SK-N-SH (cell line): ENCODE measurements around the gene PLEKHH1. TPM values are rescaled to one million over a fixed set of nuclear protein-coding genes. Genes with fewer than 3 reads are reported as not detected.

Source experiments
- CTCF ChIA-PET: fragments of 300-600, 350-600 bp; formaldehyde crosslinking; extraction: SDS; loops from one replicate; lab custom pipeline; 2021; lab: Yijun Ruan, JAX
- POLR2A ChIA-PET: fragments of 350-600 bp; sonication (Branson Sonifier 250); formaldehyde crosslinking; extraction: SDS; loops from one replicate; lab custom pipeline; 2020; ENCODE audit warnings: antibody characterized with exemption, inconsistent platforms; lab: Yijun Ruan, JAX
- DNase-seq: peaks from one replicate; pipeline ENCODE4 v3.0.0; 2012
- H2AFZ ChIP-seq: fragments of 200-600 bp; sonication (generic); 2 replicates; pipeline ENCODE4 v1.8.1; 2016; ENCODE audit warnings: antibody characterized with exemption, mild to moderate bottlenecking, low read depth
- H3F3A ChIP-seq: fragments of 200-600 bp; sonication (generic); replicated peaks from 2 replicates; pipeline ENCODE3; 2016; ENCODE audit warnings: antibody characterized with exemption, mild to moderate bottlenecking; ENCODE audit not compliant: insufficient read depth
- H3K27ac ChIP-seq, 2 experiments: fragments of 200-500 bp in 1 of 2; fragments of 200-600 bp in 1 of 2; sonication (Bioruptor generic) in 1 of 2; sonication (generic), shearing (Covaris generic) in 1 of 2; 2 replicates each; pipeline versions ENCODE4 v1.5.1 to v1.6.1; 2014 to 2016; ENCODE audit warnings: low read depth in 2 of 2, inconsistent platforms in 1 of 2, low read length in 1 of 2, mild to moderate bottlenecking in 1 of 2, mixed read lengths in 1 of 2
- H3K27me3 ChIP-seq: fragments of 200-600 bp; sonication (generic), shearing (Covaris generic); 2 replicates; pipeline ENCODE4 v1.6.1; 2016; ENCODE audit warnings: mixed run types; ENCODE audit not compliant: insufficient read depth
- H3K36me3 ChIP-seq, 2 experiments: fragments of 200-500 bp in 1 of 2; fragments of 200-600 bp in 1 of 2; sonication (Bioruptor generic) in 1 of 2; sonication (generic) in 1 of 2; replicated peaks in 1 of 2; 2 replicates each; pipeline versions ENCODE3 to v1.5.1; 2014 to 2016; ENCODE audit warnings: low read length in 1 of 2, mild to moderate bottlenecking in 1 of 2; ENCODE audit not compliant: insufficient read depth in 2 of 2, control insufficient read depth in 1 of 2
- H3K4me1 ChIP-seq, 2 experiments: fragments of 200-500 bp in 1 of 2; fragments of 200-600 bp in 1 of 2; sonication (Bioruptor generic) in 1 of 2; sonication (generic), shearing (Covaris generic) in 1 of 2; 2 replicates each; pipeline versions ENCODE4 v1.5.1 to v1.6.1; 2014 to 2016; ENCODE audit warnings: low read depth in 1 of 2, low read length in 1 of 2, mixed run types in 1 of 2; ENCODE audit not compliant: insufficient read depth in 2 of 2, control insufficient read depth in 1 of 2
- H3K4me2 ChIP-seq: fragments of 200-600 bp; sonication (generic), shearing (Covaris generic); 2 replicates; pipeline ENCODE4 v1.6.1; 2017; ENCODE audit warnings: mixed run types
- H3K4me3 ChIP-seq, 2 experiments: fragments of 200-500 bp in 1 of 2; fragments of 200-600 bp in 1 of 2; sonication (Bioruptor generic) in 1 of 2; sonication (generic), shearing (Covaris generic) in 1 of 2; 2 replicates each; pipeline versions ENCODE4 v1.5.1 to v1.8.1; 2014 to 2016; ENCODE audit warnings: low read depth in 2 of 2, inconsistent platforms in 1 of 2, low read length in 1 of 2, mild to moderate bottlenecking in 1 of 2, mixed read lengths in 1 of 2, moderate library complexity in 1 of 2
- H3K79me2 ChIP-seq: fragments of 200-600 bp; sonication (generic); 2 replicates; pipeline ENCODE4 v1.8.1; 2017; ENCODE audit warnings: mild to moderate bottlenecking; ENCODE audit not compliant: insufficient read depth
- H3K9ac ChIP-seq: fragments of 200-600 bp; sonication (generic); 2 replicates; pipeline ENCODE4 v1.6.1; 2017; ENCODE audit warnings: mixed run types
- H3K9me2 ChIP-seq: fragments of 200-600 bp; sonication (generic); 2 replicates; pipeline ENCODE4 v1.6.1; 2017; ENCODE audit warnings: mixed run types
- H3K9me3 ChIP-seq: fragments of 200-600 bp; sonication (generic); 2 replicates; pipeline ENCODE4 v1.6.1; 2017; ENCODE audit warnings: mixed run types, mild to moderate bottlenecking, moderate library complexity
- H4K20me1 ChIP-seq: fragments of 200-600 bp; sonication (generic); 2 replicates; pipeline ENCODE4 v1.6.1; 2017; ENCODE audit warnings: mild to moderate bottlenecking, mixed run types; ENCODE audit not compliant: insufficient read depth
- CHD2 ChIP-seq: fragments of 150-350 bp; IDR thresholded peaks from 2 replicates; pipeline ENCODE4 v1.6.1; 2018; ENCODE audit warnings: low read length; ENCODE audit not compliant: partially characterized antibody
- ELF1 ChIP-seq: IDR thresholded peaks from 2 replicates; pipeline ENCODE4 v1.4.0; 2012
- EZH2phosphoT487 ChIP-seq: fragments of 200-600 bp; sonication (generic); IDR thresholded peaks from 2 replicates; pipeline ENCODE4 v1.6.1; 2017; ENCODE audit warnings: low read depth, mixed run types, mild to moderate bottlenecking, antibody characterized with exemption, moderate library complexity, borderline replicate concordance
- FOXJ3 ChIP-seq: sonication (generic); formaldehyde crosslinking; IDR thresholded peaks from 2 replicates; pipeline ENCODE4 v1.5.1; 2020; ENCODE audit warnings: mild to moderate bottlenecking, missing genetic modification reagents
- GATA2 ChIP-seq: sonication (generic); formaldehyde crosslinking; IDR thresholded peaks from 2 replicates; pipeline ENCODE4 v1.5.0; 2020; ENCODE audit warnings: mild to moderate bottlenecking, missing genetic modification reagents
- JUND ChIP-seq: IDR thresholded peaks from 2 replicates; pipeline ENCODE4 v1.4.0; 2012
- NRF1 ChIP-seq: IDR thresholded peaks from 2 replicates; pipeline ENCODE4 v1.6.1; 2012; ENCODE audit warnings: low read depth, mild to moderate bottlenecking, low read length
- RAD21 ChIP-seq: IDR thresholded peaks from 2 replicates; pipeline ENCODE4 v1.6.1; 2012; ENCODE audit warnings: mild to moderate bottlenecking, low read length
- RXRA ChIP-seq: IDR thresholded peaks from 2 replicates; pipeline ENCODE4 v1.4.0; 2012; ENCODE audit warnings: low read depth, mild to moderate bottlenecking, borderline replicate concordance
- SMC3 ChIP-seq: IDR thresholded peaks from 2 replicates; pipeline ENCODE4 v1.6.1; 2012; ENCODE audit warnings: low read depth, low read length, improper control_type of control experiment
- TAF1 ChIP-seq: IDR thresholded peaks from 2 replicates; pipeline ENCODE4 v1.6.1; 2012; ENCODE audit warnings: low read depth, mild to moderate bottlenecking, low read length, moderate library complexity, borderline replicate concordance
- YY1 ChIP-seq: IDR thresholded peaks from 2 replicates; pipeline ENCODE4 v1.4.0; 2012; ENCODE audit warnings: low read depth, mild to moderate bottlenecking
- WGBS: methylation state at CpG from one replicate; pipeline ENCODE4 v1.1.6; 2017; ENCODE audit warnings: low lambda C conversion rate; 5-methylcytosine and 5-hydroxymethylcytosine counted together
- polyA plus RNA-seq, 3 experiments: library from polyadenylated mRNA; depleted of rRNA; stranded (reverse); fragments of >200 nt; gene quantifications; 2 replicates each; pipeline ENCODE4 v1.2.3, GENCODE V29; 2012
- TF ChIP-seq, protein P1 (sequence below): fragments of 200-600 bp; sonication (generic); IDR thresholded peaks from 2 replicates; pipeline ENCODE4 v1.6.1; 2017; ENCODE audit warnings: antibody characterized with exemption, mild to moderate bottlenecking, moderate library complexity

Gene PLEKHH1
- polyA plus RNA-seq, 1 of the 3 experiments (the other 2 are of a cell fraction) = 1.6 TPM

DNA sequence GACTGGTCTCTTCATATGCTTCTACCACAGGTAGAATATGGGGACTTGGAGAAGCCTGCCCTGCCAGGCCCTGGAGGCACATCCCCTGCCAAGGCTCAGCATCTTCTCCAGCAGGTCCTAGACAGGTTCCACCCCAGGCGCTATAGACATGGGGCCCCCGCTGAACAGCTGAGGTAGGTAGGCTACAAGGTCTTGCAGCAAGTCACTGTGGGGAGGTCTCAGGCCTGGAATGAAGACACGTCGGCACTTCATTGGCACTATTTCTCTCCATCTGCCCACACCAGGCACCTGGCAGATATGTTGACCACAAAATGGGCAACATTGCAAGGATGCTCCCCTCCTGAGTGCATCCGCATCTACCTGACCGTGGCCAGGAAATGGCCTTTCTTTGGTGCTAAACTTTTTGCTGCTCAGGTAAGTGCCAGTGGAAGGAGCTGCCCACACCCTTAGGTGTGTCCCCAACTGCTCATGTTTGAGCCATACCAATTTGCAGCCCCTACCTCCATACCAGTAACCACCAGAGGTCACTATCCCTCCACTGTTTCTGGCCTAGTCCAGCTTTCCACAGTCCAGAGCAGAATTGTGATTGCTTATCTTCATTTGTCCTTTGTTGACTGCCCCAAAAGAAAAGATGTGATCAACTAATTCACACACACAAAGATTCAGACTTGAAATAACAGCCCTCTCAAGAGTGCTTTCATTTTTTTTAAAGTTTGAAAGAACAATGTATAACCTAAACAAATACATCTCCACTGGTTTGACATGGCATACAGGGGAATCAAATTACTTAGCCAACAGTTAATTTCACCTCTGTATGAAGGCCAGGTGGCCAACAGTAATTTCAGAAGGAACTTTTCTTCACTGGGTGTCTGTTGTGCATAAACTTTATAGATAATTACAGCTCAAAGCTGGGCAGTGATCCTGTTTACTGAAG lies 50.9 kb downstream of the PLEKHH1 start:
- CTCF ChIA-PET = interaction anchor here (0.6 to 24.4 kb wide), 35 partner anchors 9 to 174 kb away, joined by 3 to 237 read pairs (median 4); partner anchors contain the start of genes ARG2, PIGH, PLEKHH1 and RDH11
- H3K79me2 ChIP-seq = no peaks in the 10 kb centered on the region
- H3K9me2 ChIP-seq = no peaks in the 10 kb centered on the region
- H4K20me1 ChIP-seq = no peaks in the 10 kb centered on the region
- H3K9ac ChIP-seq = no peak overlapping the region
- H3K27me3 ChIP-seq = no peaks in the 10 kb centered on the region
- TF ChIP-seq YY1 (no peak), TAF1 (no peak), SMC3 (peak; percentile 89), NRF1 (no peak), RAD21 (peak; percentile 85), GATA2 (CRISPR knock-in tag) (peak; percentile 65), EZH2phosphoT487 (no peak), CHD2 (no peak), RXRA (no peak)
- TF ChIP-seq, protein P1, sequence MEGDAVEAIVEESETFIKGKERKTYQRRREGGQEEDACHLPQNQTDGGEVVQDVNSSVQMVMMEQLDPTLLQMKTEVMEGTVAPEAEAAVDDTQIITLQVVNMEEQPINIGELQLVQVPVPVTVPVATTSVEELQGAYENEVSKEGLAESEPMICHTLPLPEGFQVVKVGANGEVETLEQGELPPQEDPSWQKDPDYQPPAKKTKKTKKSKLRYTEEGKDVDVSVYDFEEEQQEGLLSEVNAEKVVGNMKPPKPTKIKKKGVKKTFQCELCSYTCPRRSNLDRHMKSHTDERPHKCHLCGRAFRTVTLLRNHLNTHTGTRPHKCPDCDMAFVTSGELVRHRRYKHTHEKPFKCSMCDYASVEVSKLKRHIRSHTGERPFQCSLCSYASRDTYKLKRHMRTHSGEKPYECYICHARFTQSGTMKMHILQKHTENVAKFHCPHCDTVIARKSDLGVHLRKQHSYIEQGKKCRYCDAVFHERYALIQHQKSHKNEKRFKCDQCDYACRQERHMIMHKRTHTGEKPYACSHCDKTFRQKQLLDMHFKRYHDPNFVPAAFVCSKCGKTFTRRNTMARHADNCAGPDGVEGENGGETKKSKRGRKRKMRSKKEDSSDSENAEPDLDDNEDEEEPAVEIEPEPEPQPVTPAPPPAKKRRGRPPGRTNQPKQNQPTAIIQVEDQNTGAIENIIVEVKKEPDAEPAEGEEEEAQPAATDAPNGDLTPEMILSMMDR = peak; percentile 74
- POLR2A ChIA-PET = no interaction called here
- no peaks in the 10 kb centered on the region for H3F3A ChIP-seq
- no peaks in the 10 kb centered on the region for H3K9me3 ChIP-seq
- no peak overlapping the region; a peak in 1 of 4 replicates for H3K4me3 ChIP-seq
- H3K36me3 ChIP-seq = peaks cover 0 to 12% of the 10 kb centered on the region in 2 experiments
- H3K27ac ChIP-seq = no peak overlapping the region
- H3K4me1 ChIP-seq = no peaks in the 10 kb centered on the region
- DNase-seq = peak; percentile 80
- H2AFZ ChIP-seq = no peak overlapping the region
- H3K4me2 ChIP-seq = no peak overlapping the region
- WGBS = 73% methylated on average over 2 of the region's 6 CpGs

DNA sequence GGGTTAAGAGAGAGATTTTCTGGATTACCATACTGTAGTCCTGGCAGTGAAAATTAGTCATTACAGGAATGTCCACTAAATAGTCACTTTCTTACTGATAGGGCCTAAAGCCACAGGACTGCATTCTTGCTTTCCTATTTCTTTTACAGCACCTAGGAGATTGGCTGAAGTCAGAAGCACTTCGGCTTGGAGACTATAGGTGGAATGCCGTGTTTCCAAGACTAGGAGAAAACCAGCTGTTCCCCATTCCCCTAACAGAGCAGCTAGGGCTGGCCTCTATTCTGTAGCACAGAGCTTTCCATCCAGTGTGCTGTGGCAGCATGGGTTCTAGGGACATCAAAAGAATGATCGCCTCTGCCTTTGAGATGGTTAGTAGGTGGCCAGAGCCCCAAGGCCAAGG lies 51.9 kb downstream of the PLEKHH1 start:
- no peaks in the 10 kb centered on the region for H3K79me2 ChIP-seq
- no peak overlapping the region for H3K4me2 ChIP-seq
- H3K9me3 ChIP-seq = no peaks in the 10 kb centered on the region
- H3K4me1 ChIP-seq = no peaks in the 10 kb centered on the region
- ChIA-PET CTCF (interaction anchor here (0.6 to 24.4 kb wide), 23 partner anchors 8 to 1232 kb away, joined by 3 to 237 read pairs (median 5); partner anchors contain the start of genes PIGH and RDH12), POLR2A (no interaction called here)
- H3K36me3 ChIP-seq = peaks cover 0 to 19% of the 10 kb centered on the region in 2 experiments
- no peak overlapping the region for H3K4me3 ChIP-seq
- no peaks in the 10 kb centered on the region for H3K27me3 ChIP-seq
- DNase-seq = no peak
- no peaks in the 10 kb centered on the region for H4K20me1 ChIP-seq
- no peaks in the 10 kb centered on the region for H3F3A ChIP-seq
- no peak overlapping the region; a peak in 1 of 4 replicates for H3K27ac ChIP-seq
- H3K9ac ChIP-seq = no peak overlapping the region
- no peak overlapping the region for H2AFZ ChIP-seq
- WGBS = 77% methylated on average over 3 of the region's 3 CpGs
- no peaks in the 10 kb centered on the region for H3K9me2 ChIP-seq
- no peak for TF ChIP-seq JUND
- no peak for TF ChIP-seq TAF1
- no peak for TF ChIP-seq ELF1
- no peak for TF ChIP-seq RAD21
- TF ChIP-seq FOXJ3 = no peak
